IMR-90 (cell line): ENCODE data around the gene SMTN. TPM values are rescaled to one million over a fixed set of nuclear protein-coding genes. Genes with fewer than 3 reads are reported as not detected.

Experiments used
- MAFK ChIP-seq: IDR thresholded peaks from 2 replicates; pipeline ENCODE4 v1.6.1; 2012; ENCODE audit warnings: low read depth, low read length, improper control_type of control experiment
- RAD21 ChIP-seq: IDR thresholded peaks from 2 replicates; pipeline ENCODE4 v1.6.1; 2012; ENCODE audit warnings: low read length, improper control_type of control experiment
- USF2 ChIP-seq: fragments of 150-350 bp; IDR thresholded peaks from 2 replicates; pipeline ENCODE4 v1.6.1; 2017; ENCODE audit warnings: mild to moderate bottlenecking, antibody characterized with exemption, low read length, low read depth
- polyA plus RNA-seq, 3 experiments: library from polyadenylated mRNA; depleted of rRNA; stranded (reverse); fragments of >200 nt; gene quantifications; 2 replicates each; pipeline ENCODE4 v1.2.3, GENCODE V29; 2012; ENCODE audit warnings: low replicate concordance in 1 of 3
- total RNA-seq: library from RNA; depleted of rRNA; stranded (reverse); fragments of >200 nt; gene quantifications from 2 replicates; pipeline ENCODE4 v1.2.3, GENCODE V29; 2012

The SMTN gene
- total and polyA plus RNA-seq, 2 of the 4 experiments (the other 2 are of a cell fraction) = 53.6 to 63.7 TPM

GRCh38 chr22:31045900-31046538 is 35.1 kb upstream of the SMTN start (continued):
- TF ChIP-seq USF2 (no peak), RAD21 (no peak), MAFK (no peak)
